HCT116 (cell line): ENCODE measurements around the gene RND2. TPM values are rescaled to one million over a fixed set of nuclear protein-coding genes. Genes with fewer than 3 reads are reported as not detected.

Experiments
- ATAC-seq: fragments of 200-7000 bp; cut with Tn5 transposase; 2 replicates; pipeline ENCODE4 v1.9.1; 2020; ENCODE audit warnings: mild to moderate bottlenecking, moderate library complexity
- BruUV-seq: library from RNA; stranded (reverse); fragments of 400-500 nt; replicated peaks from 2 replicates; lab custom pipeline; 2021; lab: Mats Ljungman, UMichigan
- CTCF ChIA-PET: fragments of 300-600 bp; sonication (Branson Sonifier 250); formaldehyde crosslinking; loops from one replicate; lab custom pipeline; 2021; ENCODE audit warnings: antibody characterized with exemption; lab: Charles Lee
- POLR2A ChIA-PET: fragments of 300-600, 350-600 bp; sonication (Branson Sonifier 250); formaldehyde crosslinking; loops from one replicate; lab custom pipeline; 2021; ENCODE audit warnings: antibody characterized with exemption; lab: Charles Lee
- RAD21 ChIA-PET, 2 experiments: fragments of 300-600 bp; sonication (Branson Sonifier 250); formaldehyde crosslinking; loops; one replicate each; lab custom pipeline; 2023; ENCODE audit warnings: low total read pairs in 2 of 2; ENCODE audit not compliant: uncharacterized antibody in 2 of 2, unreplicated experiment in 2 of 2, low non-redundant PET in 1 of 2; lab: Charles Lee
- DNase-seq: peaks from one replicate; pipeline ENCODE4 v3.0.0-alpha.2; 2010; ENCODE audit warnings: low read depth, low spot score
- H2AFZ ChIP-seq: fragments of 200-600 bp; shearing (Covaris generic), sonication (generic); 2 replicates; pipeline ENCODE4 v1.6.1; 2017; ENCODE audit warnings: low read depth, mixed run types, mixed read lengths, antibody characterized with exemption, low read length; ENCODE audit not compliant: poor library complexity, severe bottlenecking
- H3K27ac ChIP-seq: 2 replicates; pipeline ENCODE4 v1.5.1; 2012; ENCODE audit warnings: low read depth, low read length
- H3K27me3 ChIP-seq: fragments of 200-600 bp; sonication (generic); 2 replicates; pipeline ENCODE4 v1.6.1; 2016; ENCODE audit warnings: mixed run types, low read length, mixed read lengths; ENCODE audit not compliant: insufficient read depth
- H3K36me3 ChIP-seq, 2 experiments: fragments of 200-500 bp in 1 of 2; fragments of 200-600 bp in 1 of 2; sonication (Bioruptor generic) in 1 of 2; sonication (generic) in 1 of 2; 2 replicates each; pipeline versions ENCODE4 v1.5.1 to v1.6.1; 2014 to 2016; ENCODE audit warnings: low read length in 2 of 2, inconsistent platforms in 1 of 2, mixed read lengths in 1 of 2, mixed run types in 1 of 2; ENCODE audit not compliant: insufficient read depth in 2 of 2, control insufficient read depth in 1 of 2
- H3K4me1 ChIP-seq, 2 experiments: fragments of 200-600 bp in 1 of 2; sonication (generic) in 1 of 2; 2 replicates each; pipeline versions ENCODE4 v1.5.1 to v1.6.1; 2012 to 2017; ENCODE audit warnings: low read length in 2 of 2, inconsistent platforms in 1 of 2, mild to moderate bottlenecking in 1 of 2, mixed read lengths in 1 of 2, mixed run types in 1 of 2, moderate library complexity in 1 of 2; ENCODE audit not compliant: insufficient read depth in 2 of 2, control insufficient read depth in 1 of 2
- H3K4me2 ChIP-seq: fragments of 200-600 bp; sonication (generic); 2 replicates; pipeline ENCODE4 v1.6.1; 2017; ENCODE audit warnings: mixed run types, low read length, mixed read lengths
- H3K4me3 ChIP-seq, 2 experiments: fragments of 200-600 bp in 1 of 2; sonication (generic) in 1 of 2; replicated peaks in 1 of 2; 2 replicates each; pipeline ENCODE4 v1.5.1; 2011 to 2016; ENCODE audit warnings: low read length in 2 of 2, control low read depth in 1 of 2, low read depth in 1 of 2, mild to moderate bottlenecking in 1 of 2, mixed read lengths in 1 of 2, mixed run types in 1 of 2
- H3K79me2 ChIP-seq: fragments of 200-600 bp; sonication (generic); 2 replicates; pipeline ENCODE4 v1.6.1; 2017; ENCODE audit warnings: mild to moderate bottlenecking, mixed run types, low read length, moderate library complexity, mixed read lengths; ENCODE audit not compliant: insufficient read depth
- H3K9ac ChIP-seq: fragments of 200-600 bp; sonication (generic); 2 replicates; pipeline ENCODE4 v1.6.1; 2016; ENCODE audit warnings: low read length, mixed read lengths
- H3K9me2 ChIP-seq: fragments of 200-600 bp; sonication (generic), shearing (Covaris generic); 2 replicates; pipeline ENCODE4 v1.6.1; 2017; ENCODE audit warnings: mixed run types, mild to moderate bottlenecking, moderate library complexity; ENCODE audit not compliant: insufficient read depth
- H3K9me3 ChIP-seq, 2 experiments: fragments of 200-500 bp in 1 of 2; fragments of 200-600 bp in 1 of 2; sonication (Bioruptor generic) in 1 of 2; sonication (generic) in 1 of 2; 2 replicates each; pipeline ENCODE4 v1.6.1; 2014 to 2017; ENCODE audit warnings: low read length in 2 of 2, mixed read lengths in 2 of 2, inconsistent platforms in 1 of 2, low read depth in 1 of 2, mild to moderate bottlenecking in 1 of 2, mixed run types in 1 of 2, moderate library complexity in 1 of 2; ENCODE audit not compliant: control insufficient read depth in 1 of 2, insufficient read depth in 1 of 2
- H4K20me1 ChIP-seq: fragments of 200-600 bp; sonication (generic), shearing (Covaris generic); 2 replicates; pipeline ENCODE4 v1.6.1; 2017; ENCODE audit warnings: mixed run types, mild to moderate bottlenecking, moderate library complexity; ENCODE audit not compliant: insufficient read depth
- ATF3 ChIP-seq: IDR thresholded peaks from 2 replicates; pipeline ENCODE4 v1.6.1; 2012
- CBX3 ChIP-seq: IDR thresholded peaks from 2 replicates; pipeline ENCODE4 v1.6.1; 2012; ENCODE audit warnings: low read depth
- CEBPB ChIP-seq: IDR thresholded peaks from 2 replicates; pipeline ENCODE4 v1.6.1; 2012; ENCODE audit warnings: low read depth
- CTCF ChIP-seq, 3 experiments: fragments of 200-600 bp in 1 of 3; sonication (generic) in 1 of 3; IDR thresholded peaks in 2 of 3; conservative IDR thresholded peaks in 1 of 3; 2 replicates each; pipeline ENCODE4 v1.5.1; 2012 to 2017; ENCODE audit warnings: low read depth in 2 of 3, low read length in 2 of 3, antibody characterized with exemption in 1 of 3, borderline replicate concordance in 1 of 3, control low read depth in 1 of 3, mild to moderate bottlenecking in 1 of 3, mixed read lengths in 1 of 3, mixed run types in 1 of 3, moderate library complexity in 1 of 3; ENCODE audit not compliant: insufficient read depth in 1 of 3
- EGR1 ChIP-seq: IDR thresholded peaks from 2 replicates; pipeline ENCODE4 v1.6.1; 2012; ENCODE audit warnings: low read depth
- ELF1 ChIP-seq: IDR thresholded peaks from 2 replicates; pipeline ENCODE4 v1.6.1; 2012; ENCODE audit warnings: low read depth, borderline replicate concordance
- EZH2 ChIP-seq: fragments of 200-600 bp; sonication (generic); IDR thresholded peaks from 2 replicates; pipeline ENCODE4 v1.6.1; 2017; ENCODE audit warnings: antibody characterized with exemption, mixed run types
- EZH2phosphoT487 ChIP-seq: fragments of 200-600 bp; IDR thresholded peaks from 2 replicates; pipeline ENCODE4 v1.6.1; 2018; ENCODE audit warnings: antibody characterized with exemption, borderline replicate concordance
- FOSL1 ChIP-seq: IDR thresholded peaks from 2 replicates; pipeline ENCODE4 v1.6.1; 2012; ENCODE audit warnings: low read depth
- JUND ChIP-seq: IDR thresholded peaks from 2 replicates; pipeline ENCODE4 v1.6.1; 2012
- MAX ChIP-seq: IDR thresholded peaks from 2 replicates; pipeline ENCODE4 v1.6.1; 2012
- POLR2A ChIP-seq: IDR thresholded peaks from 2 replicates; pipeline ENCODE4 v1.7.0; 2011; ENCODE audit warnings: borderline replicate concordance; ENCODE audit not compliant: insufficient read depth, insufficient read length; ENCODE audit errors: extremely low read depth
- POLR2AphosphoS5 ChIP-seq: IDR thresholded peaks from 2 replicates; pipeline ENCODE4 v1.6.1; 2011; ENCODE audit warnings: mild to moderate bottlenecking, low read depth, low read length, moderate library complexity
- RAD21 ChIP-seq: IDR thresholded peaks from 2 replicates; pipeline ENCODE4 v1.6.1; 2012; ENCODE audit warnings: low read depth, mild to moderate bottlenecking
- REST ChIP-seq: IDR thresholded peaks from 2 replicates; pipeline ENCODE4 v1.6.1; 2012; ENCODE audit warnings: low read depth
- SP1 ChIP-seq: IDR thresholded peaks from 2 replicates; pipeline ENCODE4 v1.6.1; 2012; ENCODE audit warnings: low read depth
- SRF ChIP-seq: IDR thresholded peaks from 2 replicates; pipeline ENCODE4 v1.6.1; 2012; ENCODE audit warnings: low read depth
- ZNF274 ChIP-seq: fragments of 200-500 bp; sonication (Bioruptor generic); IDR thresholded peaks from 2 replicates; pipeline ENCODE4 v1.6.1; 2014; ENCODE audit warnings: mild to moderate bottlenecking, low read depth, low read length, inconsistent platforms
- intact Hi-C: fragments of 100-400 bp; cut with micrococcal nuclease; formaldehyde crosslinking; loops from 2 replicates; pipeline ENCODE4 v1.10.0; 2022
- total RNA-seq: library from RNA; stranded (reverse); gene quantifications from one replicate; pipeline ENCODE4 v1.2.1, GENCODE V29; 2021; ENCODE audit not compliant: unreplicated experiment

The RND2 gene
- total RNA-seq, 1 experiment from 2014 or later = 0.66 TPM

- intact Hi-C loops = no loop called here
- Histone ChIP-seq H3K27me3 (no peaks in the 10 kb centered on the region), H3K9me3 (no peaks in the 10 kb centered on the region), H3K9ac (no peak overlapping the region), H3K4me2 (no peak overlapping the region), H3K36me3 (peaks cover 2 to 5% of the 10 kb centered on the region in 2 experiments; a peak in 3 of 4 replicates)
- CTCF ChIA-PET = no interaction called here
- no TSS peak for BruUV-seq
- TF ChIP-seq CBX3 (no peak), EGR1 (no peak), CEBPB (no peak), FOSL1 (no peak), JUND (no peak), REST (no peak), MAX (no peak), EZH2 (no peak), POLR2AphosphoS5 (no peak), ELF1 (no peak), CTCF (IDR thresholded peaks at IDR 0.05 in 2 of 3, conservative IDR thresholded peaks at IDR 0.05 in 1 of 3; ENCODE audit: borderline replicate concordance in 1 of 3, insufficient read depth in 1 of 3, low read depth in 2 of 3, low read length in 2 of 3) (no peak), RAD21 (no peak), POLR2A (no peak), EZH2phosphoT487 (no peak), ATF3 (no peak), SRF (no peak), ZNF274 (no peak), SP1 (no peak)
- TF ChIP-seq, all 23 proteins: peak for 0
- no peak overlapping the region for H2AFZ ChIP-seq
- RAD21 ChIA-PET = no interaction called here
- DNase-seq (no peak), ATAC-seq (no peak)
- no peaks in the 10 kb centered on the region for H4K20me1 ChIP-seq
- POLR2A ChIA-PET = no interaction called here
- H3K4me3 ChIP-seq = no peak overlapping the region
- H3K9me2 ChIP-seq = no peaks in the 10 kb centered on the region
- no peaks in the 10 kb centered on the region for H3K4me1 ChIP-seq
- H3K79me2 ChIP-seq = no peaks in the 10 kb centered on the region
- no peak overlapping the region for H3K27ac ChIP-seq
These were observed 19.0 kb downstream of the RND2 start for GRCh38 chr17:43044024-43044423.
